IMR-90 (cell line): ENCODE results near the gene FMC1. TPM values are rescaled to one million over a fixed set of nuclear protein-coding genes. Genes with fewer than 3 reads are reported as not detected.

Experiments
- ATAC-seq: fragments of 200-7000 bp; cut with Tn5 transposase; 2 replicates; pipeline ENCODE4 v1.9.1; 2020; ENCODE audit warnings: low read depth, mild to moderate bottlenecking, moderate library complexity
- BruUV-seq: library from RNA; stranded (reverse); fragments of 400-500 nt; replicated peaks from 2 replicates; lab custom pipeline; 2021; lab: Mats Ljungman, UMichigan
- CTCF ChIA-PET: fragments of 300-600 bp; formaldehyde crosslinking; extraction: SDS; loops from one replicate; lab custom pipeline; 2021; ENCODE audit warnings: antibody characterized with exemption; lab: Yijun Ruan, JAX
- POLR2A ChIA-PET: fragments of 300-600 bp; sonication (Branson Sonifier 250); formaldehyde crosslinking; loops from one replicate; lab custom pipeline; 2022; ENCODE audit warnings: antibody characterized with exemption; ENCODE audit not compliant: unreplicated experiment; lab: Charles Lee
- DNase-seq: peaks from one replicate; pipeline ENCODE4 v3.0.0; 2013
- H2AFZ ChIP-seq: replicated peaks from 2 replicates; pipeline ENCODE3; 2013; ENCODE audit warnings: low read length, mild to moderate bottlenecking; ENCODE audit not compliant: poor library complexity
- H2AK5ac ChIP-seq: 2 replicates; pipeline ENCODE4 v1.6.1; 2013; ENCODE audit warnings: low read depth, low read length, inconsistent platforms
- H2AK9ac ChIP-seq: replicated peaks from 2 replicates; pipeline ENCODE3; 2013; ENCODE audit warnings: mild to moderate bottlenecking, low read depth, low read length, moderate library complexity; ENCODE audit not compliant: poor library complexity
- H2BK120ac ChIP-seq: 2 replicates; pipeline ENCODE4 v1.6.1; 2013; ENCODE audit warnings: low read depth, low read length, inconsistent platforms
- H2BK15ac ChIP-seq: 3 replicates; pipeline ENCODE4 v1.6.1; 2013; ENCODE audit warnings: low read depth, low read length, inconsistent platforms
- H2BK20ac ChIP-seq: 2 replicates; pipeline ENCODE4 v1.6.1; 2013; ENCODE audit warnings: low read depth, mild to moderate bottlenecking, inconsistent platforms, low read length, moderate library complexity
- H2BK5ac ChIP-seq: 2 replicates; pipeline ENCODE4 v1.6.1; 2013; ENCODE audit warnings: mild to moderate bottlenecking, low read depth, low read length, inconsistent platforms; ENCODE audit not compliant: poor library complexity, severe bottlenecking
- H3K14ac ChIP-seq: replicated peaks from 2 replicates; pipeline ENCODE4 v1.6.1; 2013; ENCODE audit warnings: low read depth, low read length, inconsistent platforms
- H3K18ac ChIP-seq: 2 replicates; pipeline ENCODE4 v1.6.1; 2013; ENCODE audit warnings: low read depth, low read length, control low read depth
- H3K23ac ChIP-seq: 2 replicates; pipeline ENCODE4 v1.6.1; 2013; ENCODE audit warnings: low read depth, low read length, inconsistent platforms
- H3K27ac ChIP-seq: 2 replicates; pipeline ENCODE4 v1.5.1; 2013; ENCODE audit warnings: mild to moderate bottlenecking, control low read depth, low read length; ENCODE audit not compliant: insufficient read depth
- H3K27me3 ChIP-seq: 2 replicates; pipeline ENCODE4 v1.6.1; 2013; ENCODE audit warnings: low read length; ENCODE audit not compliant: control insufficient read depth, insufficient read depth
- H3K36me3 ChIP-seq: 2 replicates; pipeline ENCODE4 v1.6.1; 2013; ENCODE audit warnings: low read length, mixed read lengths; ENCODE audit not compliant: control insufficient read depth, insufficient read depth
- H3K4ac ChIP-seq: 2 replicates; pipeline ENCODE4 v1.6.1; 2013; ENCODE audit warnings: low read depth, low read length, inconsistent platforms
- H3K4me1 ChIP-seq: 2 replicates; pipeline ENCODE4 v1.6.1; 2013; ENCODE audit warnings: low read length, mixed read lengths; ENCODE audit not compliant: control insufficient read depth, insufficient read depth
- H3K4me2 ChIP-seq: 2 replicates; pipeline ENCODE4 v1.6.1; 2013; ENCODE audit warnings: low read depth, mild to moderate bottlenecking, control low read depth, low read length, moderate library complexity
- H3K4me3 ChIP-seq: 2 replicates; pipeline ENCODE4 v1.5.1; 2013; ENCODE audit warnings: low read depth, mild to moderate bottlenecking, control low read depth, low read length, moderate library complexity; ENCODE audit not compliant: insufficient read depth
- H3K56ac ChIP-seq: 2 replicates; pipeline ENCODE4 v1.6.1; 2013; ENCODE audit warnings: low read length, inconsistent platforms; ENCODE audit not compliant: insufficient read depth; ENCODE audit errors: extremely low read depth
- H3K79me1 ChIP-seq, 2 experiments: 2 replicates each; pipeline ENCODE4 v1.6.1; 2013; ENCODE audit warnings: low read length in 2 of 2, inconsistent platforms in 1 of 2, low read depth in 1 of 2
- H3K9ac ChIP-seq: 2 replicates; pipeline ENCODE4 v1.6.1; 2013; ENCODE audit warnings: low read depth, low read length, control low read depth
- H3K9me1 ChIP-seq: 2 replicates; pipeline ENCODE4 v1.6.1; 2013; ENCODE audit warnings: low read length, inconsistent platforms; ENCODE audit not compliant: insufficient read depth
- H3K9me3 ChIP-seq: 2 replicates; pipeline ENCODE4 v1.6.1; 2013; ENCODE audit warnings: low read length; ENCODE audit not compliant: control insufficient read depth, insufficient read depth
- H4K20me1 ChIP-seq: 2 replicates; pipeline ENCODE4 v1.6.1; 2013; ENCODE audit warnings: low read length, inconsistent platforms; ENCODE audit not compliant: insufficient read depth
- H4K5ac ChIP-seq: 2 replicates; pipeline ENCODE4 v1.6.1; 2013; ENCODE audit warnings: mild to moderate bottlenecking, low read depth, low read length, control low read depth
- H4K8ac ChIP-seq, 2 experiments: 2 replicates each; pipeline ENCODE4 v1.6.1; 2013; ENCODE audit warnings: low read depth in 2 of 2, low read length in 2 of 2, control low read depth in 1 of 2, inconsistent platforms in 1 of 2
- H4K91ac ChIP-seq: 2 replicates; pipeline ENCODE4 v1.6.1; 2013; ENCODE audit warnings: low read depth, low read length, inconsistent platforms; ENCODE audit not compliant: insufficient read depth
- BHLHE40 ChIP-seq: fragments of 150-350 bp; IDR thresholded peaks from 2 replicates; pipeline ENCODE4 v1.6.1; 2016; ENCODE audit warnings: mild to moderate bottlenecking, low read depth, low read length
- CHD1 ChIP-seq: IDR thresholded peaks from 2 replicates; pipeline ENCODE4 v1.6.1; 2012; ENCODE audit warnings: low read depth, low read length, improper control_type of control experiment
- CTCF ChIP-seq: conservative IDR thresholded peaks from 2 replicates; pipeline ENCODE4 v1.5.1; 2012; ENCODE audit warnings: mild to moderate bottlenecking, low read depth, low read length, improper control_type of control experiment
- ELK1 ChIP-seq: fragments of 150-350 bp; IDR thresholded peaks from 2 replicates; pipeline ENCODE4 v1.6.1; 2016; ENCODE audit warnings: low read depth, mild to moderate bottlenecking, low read length, moderate library complexity, borderline replicate concordance
- MAFK ChIP-seq: IDR thresholded peaks from 2 replicates; pipeline ENCODE4 v1.6.1; 2012; ENCODE audit warnings: low read depth, low read length, improper control_type of control experiment
- MAZ ChIP-seq: IDR thresholded peaks from 2 replicates; pipeline ENCODE4 v1.6.1; 2012; ENCODE audit warnings: low read depth, mild to moderate bottlenecking, low read length, improper control_type of control experiment, moderate library complexity, borderline replicate concordance
- MXI1 ChIP-seq: IDR thresholded peaks from 2 replicates; pipeline ENCODE4 v1.6.1; 2012; ENCODE audit warnings: low read depth, mild to moderate bottlenecking, low read length, moderate library complexity, borderline replicate concordance
- NFE2L2 ChIP-seq: fragments of 150-350 bp; IDR thresholded peaks from 2 replicates; pipeline ENCODE4 v1.6.1; 2016; ENCODE audit warnings: low read depth, mild to moderate bottlenecking, low read length
- POLR2A ChIP-seq: IDR thresholded peaks from 2 replicates; pipeline ENCODE4 v1.6.1; 2012; ENCODE audit warnings: mild to moderate bottlenecking, low read depth, low read length
- RAD21 ChIP-seq: IDR thresholded peaks from 2 replicates; pipeline ENCODE4 v1.6.1; 2012; ENCODE audit warnings: low read length, improper control_type of control experiment
- RCOR1 ChIP-seq: IDR thresholded peaks from 2 replicates; pipeline ENCODE4 v1.6.1; 2012; ENCODE audit warnings: mild to moderate bottlenecking, low read length, improper control_type of control experiment; ENCODE audit not compliant: insufficient replicate concordance
- RFX5 ChIP-seq: IDR thresholded peaks from 2 replicates; pipeline ENCODE4 v1.8.0; 2012; ENCODE audit warnings: low read depth, mild to moderate bottlenecking, low read length, moderate library complexity
- SMC3 ChIP-seq: fragments of 150-350 bp; IDR thresholded peaks from 2 replicates; pipeline ENCODE4 v1.6.1; 2016; ENCODE audit warnings: low read depth, mild to moderate bottlenecking, antibody characterized with exemption, low read length, moderate library complexity
- USF2 ChIP-seq: fragments of 150-350 bp; IDR thresholded peaks from 2 replicates; pipeline ENCODE4 v1.6.1; 2017; ENCODE audit warnings: mild to moderate bottlenecking, antibody characterized with exemption, low read length, low read depth
- WGBS, 2 experiments: methylation state at CpG; one replicate each; pipeline versions ENCODE4 v1.1.5 to v1.1.7; 2013; ENCODE audit warnings: missing lambda C conversion rate in 2 of 2; ENCODE audit not compliant: insufficient read length in 1 of 2; ENCODE audit errors: extremely low coverage in 2 of 2; 5-methylcytosine and 5-hydroxymethylcytosine counted together
- dilution Hi-C: fragments of 300-500 bp; cut with HindIII; formaldehyde crosslinking; loops from one replicate; pipeline ENCODE4 v1.14.3; 2018; ENCODE audit warnings: low sequenced_read_pairs; ENCODE audit not compliant: unreplicated experiment
- in situ Hi-C: fragments of 300-500 bp; cut with MboI; formaldehyde crosslinking; loops from 3 replicates; pipeline ENCODE4 v1.14.3; 2019; ENCODE audit warnings: low sequenced_read_pairs, inconsistent platforms, mixed read lengths
- intact Hi-C: fragments of 100-400 bp; cut with micrococcal nuclease; formaldehyde crosslinking; loops from 2 replicates; pipeline ENCODE4 v1.10.0; 2022
- polyA plus RNA-seq, 3 experiments: library from polyadenylated mRNA; depleted of rRNA; stranded (reverse); fragments of >200 nt; gene quantifications; 2 replicates each; pipeline ENCODE4 v1.2.3, GENCODE V29; 2012; ENCODE audit warnings: low replicate concordance in 1 of 3
- total RNA-seq: library from RNA; depleted of rRNA; stranded (reverse); fragments of >200 nt; gene quantifications from 2 replicates; pipeline ENCODE4 v1.2.3, GENCODE V29; 2012

FMC1 gene
- total and polyA plus RNA-seq, 2 of the 4 experiments (the other 2 are of a cell fraction), result 6.1 to 11.9 TPM

GRCh38 chr7:139361523-139361922, 20.4 kb downstream of the FMC1 start:
- peak overlapping the region; percentile 84 for H3K4me2 ChIP-seq
- no peak overlapping the region for H3K4ac ChIP-seq
- H2BK20ac ChIP-seq, result no peak overlapping the region
- no peak overlapping the region for H2BK15ac ChIP-seq
- no CpG with 5 or more reads among the region's 3 CpGs for WGBS, 2 experiments
- H3K56ac ChIP-seq, result no peak overlapping the region
- no peak overlapping the region for H3K18ac ChIP-seq
- H3K4me1 ChIP-seq, result no peaks in the 10 kb centered on the region; the same call in 1 of the 2 replicates
- H2AK9ac ChIP-seq, result no peak overlapping the region
- no peak overlapping the region for H2BK5ac ChIP-seq
- H2AFZ ChIP-seq, result no peak overlapping the region
- no peak for DNase-seq
- H3K9me1 ChIP-seq, result peaks cover 5% of the 10 kb centered on the region; the same call in 1 of the 2 replicates
- H2AK5ac ChIP-seq, result no peak overlapping the region
- ChIA-PET POLR2A (interaction anchor here (0.6 kb wide), 1 partner anchor 25 kb away, joined by 4 read pairs; no protein-coding TSS in a partner anchor), CTCF (no interaction called here)
- H3K23ac ChIP-seq, result peak overlapping the region; percentile 75; the same call in 1 of the 2 replicates
- peak overlapping the region; percentile 33; the same call in 1 of the 2 replicates for H3K9ac ChIP-seq
- no peak for TF ChIP-seq BHLHE40
- no peak for TF ChIP-seq MXI1
- no peak for TF ChIP-seq CHD1
- no peak for TF ChIP-seq MAFK
- TF ChIP-seq POLR2A, result no peak
- TF ChIP-seq USF2, result no peak
- TF ChIP-seq RAD21, result no peak
- no peak for TF ChIP-seq RFX5
- no peak for TF ChIP-seq NFE2L2
- no peak for TF ChIP-seq RCOR1
- no peak for TF ChIP-seq MAZ
- no peak for TF ChIP-seq SMC3
- no peak for TF ChIP-seq CTCF
- no peak for TF ChIP-seq ELK1
- ATAC-seq, result no peak
- no peak overlapping the region for H4K91ac ChIP-seq
- H3K27ac ChIP-seq, result no peak overlapping the region
- H3K9me3 ChIP-seq, result no peaks in the 10 kb centered on the region
- in situ Hi-C loops, result no loop called here
- no peak overlapping the region for H4K5ac ChIP-seq
- peak overlapping the region; percentile 17; the same call in 1 of the 2 replicates for H3K4me3 ChIP-seq
- peaks cover 57% of the 10 kb centered on the region for H4K20me1 ChIP-seq
- BruUV-seq, result no TSS peak
- peaks cover 2% of the 10 kb centered on the region for H3K36me3 ChIP-seq
- no peak overlapping the region for H3K14ac ChIP-seq
- intact Hi-C loops, result loop anchor here (5.0 kb wide), 2 partner anchors 36 to 51 kb away; no protein-coding TSS in a partner anchor
- no peak overlapping the region for H2BK120ac ChIP-seq
- no peak overlapping the region for H4K8ac ChIP-seq
- H3K27me3 ChIP-seq, result no peaks in the 10 kb centered on the region
- H3K79me1 ChIP-seq, result peaks cover 0 to 28% of the 10 kb centered on the region in 2 experiments; a peak in 3 of 4 replicates
- dilution Hi-C loops, result no loop called here
